DOHH2 (cell line): ENCODE data around the gene A4GALT.

Experiments used
- H3F3A ChIP-seq: fragments of 200-600 bp; sonication (generic), shearing (Covaris generic); 2 replicates; pipeline ENCODE4 v1.6.0; 2016; ENCODE audit warnings: antibody characterized with exemption, mild to moderate bottlenecking; ENCODE audit not compliant: control insufficient read depth, insufficient read depth
- H3K27ac ChIP-seq: fragments of 200-600 bp; sonication (generic); 2 replicates; pipeline ENCODE4 v1.5.1; 2014; ENCODE audit warnings: low read depth, mild to moderate bottlenecking, low read length, moderate library complexity
- H3K27me3 ChIP-seq: fragments of 200-600 bp; sonication (generic); 2 replicates; pipeline ENCODE4 v1.6.1; 2014; ENCODE audit warnings: mild to moderate bottlenecking, low read length, mixed read lengths; ENCODE audit not compliant: control insufficient read depth
- H3K36me3 ChIP-seq: fragments of 200-600 bp; sonication (generic); 2 replicates; pipeline ENCODE4 v1.6.1; 2014; ENCODE audit warnings: mild to moderate bottlenecking, low read length, moderate library complexity, mixed read lengths; ENCODE audit not compliant: control insufficient read depth
- H3K4me1 ChIP-seq: fragments of 200-600 bp; sonication (generic); 2 replicates; pipeline ENCODE4 v1.6.1; 2014; ENCODE audit warnings: mild to moderate bottlenecking, low read length, mixed read lengths; ENCODE audit not compliant: control insufficient read depth
- H3K4me2 ChIP-seq: fragments of 200-600 bp; sonication (generic); 2 replicates; pipeline ENCODE4 v1.6.0; 2014; ENCODE audit warnings: mild to moderate bottlenecking, low read length, moderate library complexity
- H3K4me3 ChIP-seq: fragments of 200-600 bp; sonication (generic); 2 replicates; pipeline ENCODE4 v1.5.1; 2014; ENCODE audit warnings: mild to moderate bottlenecking, low read length, mixed read lengths
- H3K79me2 ChIP-seq: fragments of 200-600 bp; sonication (generic); 2 replicates; pipeline ENCODE4 v1.6.1; 2014; ENCODE audit warnings: mild to moderate bottlenecking, low read length, mixed read lengths; ENCODE audit not compliant: control insufficient read depth
- H3K9me2 ChIP-seq: fragments of 200-600 bp; sonication (generic); replicated peaks from 2 replicates; pipeline ENCODE4 v1.6.1; 2014; ENCODE audit warnings: mild to moderate bottlenecking, low read length, mixed read lengths; ENCODE audit not compliant: control insufficient read depth
- H3K9me3 ChIP-seq: fragments of 200-600 bp; sonication (generic); 2 replicates; pipeline ENCODE4 v1.6.1; 2014; ENCODE audit warnings: antibody characterized with exemption, low read length, mixed read lengths; ENCODE audit not compliant: control insufficient read depth, insufficient read depth
- H4K20me1 ChIP-seq: fragments of 200-600 bp; sonication (generic); 2 replicates; pipeline ENCODE4 v1.6.0; 2014; ENCODE audit warnings: low read depth, mild to moderate bottlenecking, antibody characterized with exemption, low read length, moderate library complexity; ENCODE audit not compliant: control insufficient read depth, insufficient read depth
- EZH2phosphoT487 ChIP-seq: fragments of 200-600 bp; sonication (generic); IDR thresholded peaks from 2 replicates; pipeline ENCODE4 v1.6.1; 2017; ENCODE audit warnings: borderline replicate concordance, mild to moderate bottlenecking, antibody characterized with exemption, low read length, moderate library complexity, mixed read lengths
- TF ChIP-seq, protein P1 (sequence below): fragments of 200-600 bp; sonication (generic); IDR thresholded peaks from one replicate; pipeline ENCODE4 v1.5.1; 2014; ENCODE audit warnings: antibody characterized with exemption, mild to moderate bottlenecking, low read depth, low read length; ENCODE audit not compliant: poor library complexity, severe bottlenecking

Gene A4GALT

GRCh38 chr22:42683578-42684283 is 36.9 kb downstream of the A4GALT start:
- Histone ChIP-seq H3K36me3 (no peaks in the 10 kb centered on the region), H3F3A (no peaks in the 10 kb centered on the region), H3K27me3 (peaks cover 5% of the 10 kb centered on the region; the same call in 1 of the 2 replicates), H4K20me1 (no peaks in the 10 kb centered on the region), H3K79me2 (no peaks in the 10 kb centered on the region), H3K27ac (no peak overlapping the region), H3K4me2 (no peak overlapping the region), H3K4me1 (peaks cover 15% of the 10 kb centered on the region), H3K9me3 (peaks cover 9% of the 10 kb centered on the region; the same call in 1 of the 2 replicates), H3K4me3 (no peak overlapping the region), H3K9me2 (no peaks in the 10 kb centered on the region)
- TF ChIP-seq, protein P1, sequence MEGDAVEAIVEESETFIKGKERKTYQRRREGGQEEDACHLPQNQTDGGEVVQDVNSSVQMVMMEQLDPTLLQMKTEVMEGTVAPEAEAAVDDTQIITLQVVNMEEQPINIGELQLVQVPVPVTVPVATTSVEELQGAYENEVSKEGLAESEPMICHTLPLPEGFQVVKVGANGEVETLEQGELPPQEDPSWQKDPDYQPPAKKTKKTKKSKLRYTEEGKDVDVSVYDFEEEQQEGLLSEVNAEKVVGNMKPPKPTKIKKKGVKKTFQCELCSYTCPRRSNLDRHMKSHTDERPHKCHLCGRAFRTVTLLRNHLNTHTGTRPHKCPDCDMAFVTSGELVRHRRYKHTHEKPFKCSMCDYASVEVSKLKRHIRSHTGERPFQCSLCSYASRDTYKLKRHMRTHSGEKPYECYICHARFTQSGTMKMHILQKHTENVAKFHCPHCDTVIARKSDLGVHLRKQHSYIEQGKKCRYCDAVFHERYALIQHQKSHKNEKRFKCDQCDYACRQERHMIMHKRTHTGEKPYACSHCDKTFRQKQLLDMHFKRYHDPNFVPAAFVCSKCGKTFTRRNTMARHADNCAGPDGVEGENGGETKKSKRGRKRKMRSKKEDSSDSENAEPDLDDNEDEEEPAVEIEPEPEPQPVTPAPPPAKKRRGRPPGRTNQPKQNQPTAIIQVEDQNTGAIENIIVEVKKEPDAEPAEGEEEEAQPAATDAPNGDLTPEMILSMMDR, result no peak
- TF ChIP-seq EZH2phosphoT487, result no peak

- Histone ChIP-seq H3K4me1 (peaks cover 15% of the 10 kb centered on the region), H3F3A (no peaks in the 10 kb centered on the region), H3K27ac (no peak overlapping the region), H3K27me3 (peaks cover 5% of the 10 kb centered on the region; the same call in 1 of the 2 replicates), H4K20me1 (no peaks in the 10 kb centered on the region), H3K9me3 (peaks cover 17% of the 10 kb centered on the region; the same call in 1 of the 2 replicates), H3K4me3 (no peak overlapping the region), H3K36me3 (no peaks in the 10 kb centered on the region), H3K79me2 (no peaks in the 10 kb centered on the region), H3K4me2 (no peak overlapping the region), H3K9me2 (no peaks in the 10 kb centered on the region)
- no peak for TF ChIP-seq EZH2phosphoT487
- TF ChIP-seq, protein P1, result no peak
Observed at GRCh38 chr22:42682113-42682851, 38.4 kb downstream of the A4GALT start.

DNA sequence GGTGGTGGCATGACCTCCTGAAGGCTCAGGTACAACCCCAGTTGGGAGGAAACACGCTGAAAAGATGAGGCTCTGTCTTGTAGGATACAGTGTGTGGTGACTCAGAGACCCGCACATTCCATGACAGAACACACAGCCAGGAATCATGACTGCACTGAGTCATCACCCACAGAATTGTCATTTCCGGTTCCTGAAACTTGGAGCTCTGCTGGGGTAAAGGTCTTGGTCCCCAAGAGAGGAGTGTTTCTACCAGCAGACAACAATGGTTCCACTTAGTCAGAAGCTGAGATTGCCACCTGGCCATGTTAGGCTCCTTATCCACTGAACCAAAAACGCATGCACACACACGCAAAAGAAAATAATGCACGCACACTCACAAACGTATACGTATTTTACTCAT is 40.0 kb downstream of the A4GALT start:
- TF ChIP-seq, protein P1, result no peak
- no peak for TF ChIP-seq EZH2phosphoT487
- H4K20me1 ChIP-seq, result no peaks in the 10 kb centered on the region
- H3K36me3 ChIP-seq, result no peaks in the 10 kb centered on the region
- 0 out of 2 replicates have a peak, but pooled peaks cover 4% of the 10 kb centered on the region for H3F3A ChIP-seq
- H3K9me3 ChIP-seq, result peaks cover 17% of the 10 kb centered on the region; the same call in 1 of the 2 replicates
- H3K27me3 ChIP-seq, result peaks cover 5% of the 10 kb centered on the region; the same call in 1 of the 2 replicates
- H3K4me1 ChIP-seq, result peaks cover 6% of the 10 kb centered on the region
- no peak overlapping the region for H3K27ac ChIP-seq
- no peaks in the 10 kb centered on the region for H3K9me2 ChIP-seq
- no peak overlapping the region for H3K4me2 ChIP-seq
- H3K4me3 ChIP-seq, result no peak overlapping the region
- no peaks in the 10 kb centered on the region for H3K79me2 ChIP-seq
